GM18520 (cell line): ENCODE measurements around the gene DST.
A peak's percentile ranks its signal among the peaks of the same experiment; 100 is the strongest.

ENCODE experiments used
- ATAC-seq: cut with Tn5 transposase; IDR thresholded peaks from one replicate; pipeline ENCODE4 v1.9.1; 2021; ENCODE audit not compliant: unreplicated experiment

Gene DST

GRCh38 chr6:56642366-56643261 lies at the start of gene DST:
DST (minus strand) TSS chr6:56642889.
- no peak for ATAC-seq

- ATAC-seq, result no peak
These were observed 49.1 kb upstream of the DST start for GRCh38 chr6:56691814-56692213.

GRCh38 chr6:56691286-56691595 lies 48.6 kb upstream of the DST start:
- ATAC-seq, result no peak

- ATAC-seq, result no peak
These were observed 48.0 kb upstream of the DST start for GRCh38 chr6:56690519-56691285.

- ATAC-seq, result no peak
These were observed 47.0 kb upstream of the DST start for GRCh38 chr6:56689663-56690062.

- ATAC-seq, result peak; percentile 73
These were observed 46.4 kb upstream of the DST start for GRCh38 chr6:56689114-56689513.

GRCh38 chr6:56688521-56688920 lies 45.8 kb upstream of the DST start:
- no peak for ATAC-seq

- no peak for ATAC-seq
These were observed 44.9 kb upstream of the DST start for GRCh38 chr6:56687551-56687950.

GRCh38 chr6:56686429-56686828 lies 43.7 kb upstream of the DST start:
- ATAC-seq, result no peak

GRCh38 chr6:56685994-56686393 lies 43.3 kb upstream of the DST start:
- ATAC-seq, result no peak

GRCh38 chr6:56685102-56685733 lies 42.5 kb upstream of the DST start:
- no peak for ATAC-seq

- no peak for ATAC-seq
These were observed 41.8 kb upstream of the DST start for GRCh38 chr6:56684342-56685101.

GRCh38 chr6:56683882-56684281 lies 41.2 kb upstream of the DST start:
- ATAC-seq, result no peak

GRCh38 chr6:56682635-56683034 lies 39.9 kb upstream of the DST start:
- no peak for ATAC-seq

- no peak for ATAC-seq
These were observed 34.9 kb upstream of the DST start for GRCh38 chr6:56677559-56677958.

GRCh38 chr6:56671651-56672461 lies 29.2 kb upstream of the DST start:
- no peak for ATAC-seq

GRCh38 chr6:56671160-56671559 lies 28.5 kb upstream of the DST start:
- ATAC-seq, result no peak

- ATAC-seq, result no peak
These were observed 26.4 kb upstream of the DST start for GRCh38 chr6:56669041-56669440.

GRCh38 chr6:56668158-56668557 lies 25.5 kb upstream of the DST start:
- ATAC-seq, result no peak

- ATAC-seq, result no peak
These were observed 24.6 kb upstream of the DST start for GRCh38 chr6:56667336-56667735.
